Loucy (cell line): ENCODE data around the gene CSNK2A1.
"Not testable (repeated sequence)": the region's sequence is repeated elsewhere in the genome, so short reads cannot be mapped to it uniquely, and the experiment has no call there.

Source experiments
- H2AFZ ChIP-seq: fragments of 200-600 bp; sonication (generic); 2 replicates; pipeline ENCODE4 v1.6.0; 2016; ENCODE audit warnings: antibody characterized with exemption, mild to moderate bottlenecking, low read length, moderate library complexity
- H3F3A ChIP-seq: fragments of 200-600 bp; 2 replicates; pipeline ENCODE4 v1.6.0; 2016; ENCODE audit warnings: antibody characterized with exemption, low read depth, mild to moderate bottlenecking
- H3K27me3 ChIP-seq: fragments of 200-600 bp; sonication (generic); 2 replicates; pipeline ENCODE4 v1.6.1; 2014; ENCODE audit warnings: low read length, mild to moderate bottlenecking; ENCODE audit not compliant: insufficient read depth, poor library complexity, severe bottlenecking
- H3K36me3 ChIP-seq: fragments of 200-600 bp; sonication (generic); 2 replicates; pipeline ENCODE4 v1.6.1; 2016; ENCODE audit warnings: low read length; ENCODE audit not compliant: insufficient read depth
- H3K4me1 ChIP-seq: fragments of 200-600 bp; sonication (generic); 2 replicates; pipeline ENCODE4 v1.5.1; 2014; ENCODE audit warnings: low read length, mild to moderate bottlenecking; ENCODE audit not compliant: insufficient read depth, poor library complexity, severe bottlenecking
- H3K4me2 ChIP-seq: fragments of 200-600 bp; sonication (generic); 2 replicates; pipeline ENCODE4 v1.6.0; 2014; ENCODE audit warnings: antibody characterized with exemption, low read length, low read depth, mild to moderate bottlenecking; ENCODE audit not compliant: poor library complexity, severe bottlenecking
- H3K4me3 ChIP-seq: fragments of 200-600 bp; sonication (generic); 2 replicates; pipeline ENCODE4 v1.5.1; 2014; ENCODE audit warnings: low read length, mild to moderate bottlenecking, mixed read lengths; ENCODE audit not compliant: poor library complexity, severe bottlenecking
- H3K79me2 ChIP-seq: fragments of 200-600 bp; sonication (generic); 2 replicates; pipeline ENCODE4 v1.6.1; 2014; ENCODE audit warnings: low read length; ENCODE audit not compliant: insufficient read depth
- H3K9ac ChIP-seq: fragments of 200-600 bp; sonication (generic); 2 replicates; pipeline ENCODE4 v1.6.0; 2014; ENCODE audit warnings: mild to moderate bottlenecking, low read depth, low read length, moderate library complexity; ENCODE audit not compliant: poor library complexity, severe bottlenecking
- H3K9me2 ChIP-seq: fragments of 200-600 bp; sonication (generic); replicated peaks from 2 replicates; pipeline ENCODE4 v1.6.1; 2016; ENCODE audit warnings: low read depth, low read length, mixed read lengths
- H3K9me3 ChIP-seq: fragments of 200-600 bp; sonication (generic); 2 replicates; pipeline ENCODE4 v1.6.1; 2014; ENCODE audit warnings: mild to moderate bottlenecking, antibody characterized with exemption, low read length, low read depth; ENCODE audit not compliant: insufficient read depth
- H4K20me1 ChIP-seq: fragments of 200-600 bp; sonication (generic); 2 replicates; pipeline ENCODE4 v1.6.0; 2014; ENCODE audit warnings: antibody characterized with exemption, low read length, mild to moderate bottlenecking; ENCODE audit not compliant: insufficient read depth, poor library complexity, severe bottlenecking
- EZH2phosphoT487 ChIP-seq: fragments of 200-600 bp; IDR thresholded peaks from 2 replicates; pipeline ENCODE4 v1.6.1; 2018; ENCODE audit warnings: antibody characterized with exemption, mild to moderate bottlenecking, moderate library complexity, borderline replicate concordance
- TF ChIP-seq, protein P1 (sequence below): fragments of 200-600 bp; sonication (generic); conservative IDR thresholded peaks from 2 replicates; pipeline ENCODE4 v1.5.1; 2014; ENCODE audit warnings: mild to moderate bottlenecking, antibody characterized with exemption, low read length

The CSNK2A1 gene

DNA sequence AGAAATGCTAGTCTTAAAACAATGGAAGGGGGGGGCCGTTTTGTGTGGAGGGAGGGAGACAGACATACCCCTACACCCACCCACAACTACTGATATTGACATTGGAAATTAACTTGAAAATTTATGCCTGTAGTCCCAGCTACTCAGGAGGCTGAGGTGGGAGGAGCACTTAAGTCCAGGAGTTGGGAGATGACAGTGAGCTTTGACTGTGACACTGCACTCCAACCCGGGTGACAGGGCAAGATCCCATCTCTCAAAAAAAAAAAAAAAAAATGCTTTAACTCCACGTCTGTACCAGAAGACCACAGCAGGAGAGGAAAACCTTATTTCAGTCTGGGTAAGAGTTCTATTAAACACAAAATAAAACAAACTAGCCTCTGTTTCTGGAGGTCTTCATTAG, 83.4 kb downstream of the CSNK2A1 start:
- peaks cover 39% of the 10 kb centered on the region for H3K4me1 ChIP-seq
- peak overlapping the region; percentile 91 for H3K4me2 ChIP-seq
- TF ChIP-seq, protein P1, sequence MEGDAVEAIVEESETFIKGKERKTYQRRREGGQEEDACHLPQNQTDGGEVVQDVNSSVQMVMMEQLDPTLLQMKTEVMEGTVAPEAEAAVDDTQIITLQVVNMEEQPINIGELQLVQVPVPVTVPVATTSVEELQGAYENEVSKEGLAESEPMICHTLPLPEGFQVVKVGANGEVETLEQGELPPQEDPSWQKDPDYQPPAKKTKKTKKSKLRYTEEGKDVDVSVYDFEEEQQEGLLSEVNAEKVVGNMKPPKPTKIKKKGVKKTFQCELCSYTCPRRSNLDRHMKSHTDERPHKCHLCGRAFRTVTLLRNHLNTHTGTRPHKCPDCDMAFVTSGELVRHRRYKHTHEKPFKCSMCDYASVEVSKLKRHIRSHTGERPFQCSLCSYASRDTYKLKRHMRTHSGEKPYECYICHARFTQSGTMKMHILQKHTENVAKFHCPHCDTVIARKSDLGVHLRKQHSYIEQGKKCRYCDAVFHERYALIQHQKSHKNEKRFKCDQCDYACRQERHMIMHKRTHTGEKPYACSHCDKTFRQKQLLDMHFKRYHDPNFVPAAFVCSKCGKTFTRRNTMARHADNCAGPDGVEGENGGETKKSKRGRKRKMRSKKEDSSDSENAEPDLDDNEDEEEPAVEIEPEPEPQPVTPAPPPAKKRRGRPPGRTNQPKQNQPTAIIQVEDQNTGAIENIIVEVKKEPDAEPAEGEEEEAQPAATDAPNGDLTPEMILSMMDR, result no peak
- TF ChIP-seq EZH2phosphoT487, result no peak
- peaks cover 37% of the 10 kb centered on the region for H4K20me1 ChIP-seq
- H3K79me2 ChIP-seq, result peaks cover 64% of the 10 kb centered on the region
- H3K36me3 ChIP-seq, result no peaks in the 10 kb centered on the region
- no peaks in the 10 kb centered on the region for H3K27me3 ChIP-seq
- peak overlapping the region; percentile 85 for H3K9ac ChIP-seq
- H3K9me3 ChIP-seq, result no peaks in the 10 kb centered on the region
- H3K4me3 ChIP-seq, result peak overlapping the region; percentile 91
- H2AFZ ChIP-seq, result no peak overlapping the region
- H3F3A ChIP-seq, result no peaks in the 10 kb centered on the region
- no peaks in the 10 kb centered on the region for H3K9me2 ChIP-seq

DNA sequence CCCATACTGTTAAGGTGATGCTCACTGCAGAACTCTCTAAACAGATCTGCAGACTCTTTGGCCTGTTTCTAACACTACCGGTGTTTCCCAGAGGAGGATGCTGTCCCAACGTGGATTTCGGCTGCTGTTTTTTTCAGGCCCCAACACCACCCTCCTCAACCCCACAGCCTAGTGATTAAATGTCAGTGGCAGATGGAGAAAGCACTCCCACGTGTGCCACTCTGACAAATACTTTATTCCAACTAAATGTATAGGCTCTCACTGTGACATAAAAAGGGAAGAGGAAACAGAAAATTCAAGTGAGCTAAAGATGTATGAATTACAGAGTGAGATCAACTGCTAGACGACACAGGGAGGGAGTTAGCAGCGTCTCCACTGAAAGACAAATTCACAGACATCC, 84.8 kb downstream of the CSNK2A1 start:
- Histone ChIP-seq H3K4me3 (no peak overlapping the region), H3K4me2 (peak overlapping the region; percentile 91), H3F3A (no peaks in the 10 kb centered on the region), H2AFZ (no peak overlapping the region), H4K20me1 (peaks cover 37% of the 10 kb centered on the region), H3K4me1 (peaks cover 39% of the 10 kb centered on the region), H3K27me3 (no peaks in the 10 kb centered on the region), H3K9me3 (no peaks in the 10 kb centered on the region), H3K36me3 (no peaks in the 10 kb centered on the region), H3K79me2 (peaks cover 75% of the 10 kb centered on the region), H3K9me2 (no peaks in the 10 kb centered on the region), H3K9ac (peak overlapping the region; percentile 40)
- no peak for TF ChIP-seq EZH2phosphoT487
- TF ChIP-seq, protein P1, result no peak

DNA sequence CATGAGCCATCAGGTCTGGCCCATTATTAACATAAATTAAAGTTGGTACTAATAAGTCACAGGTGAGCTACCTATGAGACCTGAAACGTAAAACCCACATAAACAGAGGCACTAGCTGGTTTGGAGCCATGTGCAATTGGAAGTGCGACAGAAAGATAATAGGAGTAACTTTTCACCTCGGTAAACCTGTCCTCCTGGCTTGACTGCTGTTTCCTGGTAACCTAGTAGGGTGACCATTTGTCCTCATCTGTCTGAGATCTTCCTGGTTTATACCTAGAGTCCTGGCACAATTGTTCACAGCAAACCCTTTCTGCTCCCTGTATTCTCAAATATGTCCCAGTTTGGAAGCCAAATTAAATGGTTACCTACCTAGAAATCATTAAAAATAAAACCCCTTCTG, 88.6 kb downstream of the CSNK2A1 start:
- no peak overlapping the region for H3K4me3 ChIP-seq
- no peaks in the 10 kb centered on the region for H3F3A ChIP-seq
- no peaks in the 10 kb centered on the region for H3K27me3 ChIP-seq
- peaks cover 20% of the 10 kb centered on the region for H4K20me1 ChIP-seq
- no peak overlapping the region for H3K4me2 ChIP-seq
- H3K9ac ChIP-seq, result no peak overlapping the region
- H3K9me2 ChIP-seq, result no peaks in the 10 kb centered on the region
- peaks cover 90% of the 10 kb centered on the region for H3K79me2 ChIP-seq
- no peaks in the 10 kb centered on the region for H3K9me3 ChIP-seq
- no peak for TF ChIP-seq EZH2phosphoT487
- TF ChIP-seq, protein P1, result no peak
- peaks cover 20% of the 10 kb centered on the region for H3K4me1 ChIP-seq
- H3K36me3 ChIP-seq, result no peaks in the 10 kb centered on the region
- no peak overlapping the region for H2AFZ ChIP-seq

DNA sequence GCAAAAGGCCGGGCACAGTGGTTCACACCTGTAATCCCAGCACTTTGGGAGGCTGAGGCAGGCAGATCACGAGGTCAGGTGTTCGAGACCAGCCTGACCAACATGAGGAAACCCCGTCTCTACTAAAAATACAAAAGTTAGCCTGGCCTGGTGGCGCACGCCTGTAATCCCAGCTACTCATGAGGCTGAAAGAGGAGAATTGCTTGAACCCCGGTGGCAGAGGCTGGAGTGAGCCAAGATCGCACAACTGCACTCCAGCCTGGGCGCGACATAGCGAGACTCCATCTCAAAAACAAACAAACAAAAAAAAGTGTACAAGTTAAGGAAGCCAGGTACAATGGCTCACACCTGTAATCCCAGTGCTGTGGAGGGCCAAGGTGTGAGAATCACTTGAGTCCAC, 91.6 kb downstream of the CSNK2A1 start:
- not testable (repeated sequence) for H3K4me1 ChIP-seq, H3K4me2 ChIP-seq, H3K9me3 ChIP-seq, H2AFZ ChIP-seq, H3K27me3 ChIP-seq, H3K36me3 ChIP-seq, H3F3A ChIP-seq, H3K4me3 ChIP-seq, H3K9me2 ChIP-seq, H3K9ac ChIP-seq
- Histone ChIP-seq H3K79me2 (peaks cover 83% of the 10 kb centered on the region), H4K20me1 (peaks cover 10% of the 10 kb centered on the region)
